Measurements from ENCODE around the gene NASP. TPM values are rescaled to one million over a fixed set of nuclear protein-coding genes. Genes with fewer than 3 reads are reported as not detected.

The NASP gene
- total and polyA plus RNA-seq, 2 donors (not counting 3 experiments of a cell fraction or from before 2014, with no cell fraction given) = 101 to 149 TPM

GRCh38 chr1:45647248-45648021 is 63.6 kb downstream of the NASP start:
- Histone ChIP-seq H3K79me2 (ENCODE audit: control insufficient read depth, insufficient read depth, low read length) (peaks cover 12% of the 10 kb centered on the region), H3K36me3 (ENCODE audit: control insufficient read depth in 2 of 2, extremely low read depth in 1 of 2, insufficient read depth in 2 of 2, low read length in 2 of 2) (peaks cover 9 to 10% of the 10 kb centered on the region in 2 experiments), H2AFZ (ENCODE audit: low read depth, low read length) (no peak overlapping the region), H3K27me3 (ENCODE audit: control insufficient read depth in 2 of 2, insufficient read depth in 2 of 2, low read length in 2 of 2) (no peaks in the 10 kb centered on the region), H3K9ac (replicated peaks; ENCODE audit: extremely low read depth, insufficient read depth, low read length) (no peak overlapping the region), H3K4me2 (ENCODE audit: insufficient read depth, low read length) (no peak overlapping the region), H4K20me1 (replicated peaks; ENCODE audit: control insufficient read depth, extremely low read depth, insufficient read depth, low read length) (no peaks in the 10 kb centered on the region), H3K9me1 (replicated peaks; ENCODE audit: control insufficient read depth, extremely low read depth, insufficient read depth, low read length) (no peaks in the 10 kb centered on the region), H3K4me3 (replicated peaks in 1 of 3; ENCODE audit: insufficient read depth in 1 of 3, low read depth in 1 of 3, low read length in 3 of 3) (no peak overlapping the region), H3K27ac (ENCODE audit: insufficient read depth, low read depth, low read length) (no peak overlapping the region), H3K9me3 (replicated peaks; ENCODE audit: control insufficient read depth, insufficient read depth, low read length) (no peaks in the 10 kb centered on the region), H3K4me1 (ENCODE audit: control insufficient read depth, extremely low read depth, insufficient read depth, low read length) (peaks cover 9% of the 10 kb centered on the region)
- TF ChIP-seq FOS (IDR thresholded peaks at IDR 0.05; ENCODE audit: borderline replicate concordance, insufficient read depth, low read length) (no peak), CTCF (IDR thresholded peaks at IDR 0.05; ENCODE audit: extremely low read depth in 1 of 2, insufficient read depth in 1 of 2, low read depth in 1 of 2, low read length in 2 of 2) (no peak), EZH2 (IDR thresholded peaks at IDR 0.05; ENCODE audit: borderline replicate concordance, low read depth, low read length, severe bottlenecking) (no peak), MYC (IDR thresholded peaks at IDR 0.05; ENCODE audit: low read depth, low read length) (no peak), GATA2 (IDR thresholded peaks at IDR 0.05; ENCODE audit: insufficient read depth, insufficient read length, low read depth, low read length) (no peak), JUN (IDR thresholded peaks at IDR 0.05; ENCODE audit: borderline replicate concordance, insufficient read depth, insufficient read length, low read depth) (no peak), POLR2A (IDR thresholded peaks at IDR 0.05; ENCODE audit: low read depth, low read length) (no peak), POLR2AphosphoS5 (IDR thresholded peaks at IDR 0.05; ENCODE audit: insufficient read depth, low read depth, low read length) (no peak), MAX (IDR thresholded peaks at IDR 0.05; ENCODE audit: insufficient read depth, insufficient read length) (no peak)
- intact Hi-C loops (cut with micrococcal nuclease) (loop anchor here (5.0 kb wide), 1 partner anchor 235 kb away; no protein-coding TSS in a partner anchor), dilution Hi-C loops (cut with MboI; ENCODE audit: extremely low pct_ligation_motif_present, low sequenced_read_pairs) (no loop called here)
- FAIRE-seq = peak; percentile 18
- ChIA-PET POLR2A (interaction anchor here (1.1 kb wide), 1 partner anchor 126 kb away, joined by 5 read pairs; the partner anchor contains the start of gene PRDX1), CTCF (interaction anchor here (1.0 kb wide), 1 partner anchor 234 kb away, joined by 4 read pairs; no protein-coding TSS in a partner anchor)
- peak; percentile 41 for DNase-seq (ENCODE audit: low read depth, low spot score)
- BruUV-seq (replicated peaks) = no TSS peak

All from endothelial cell of umbilical vein (primary cell).